Brain microvascular endothelial cell (primary cell): Measurements from ENCODE around the gene KLRK1.
A peak's percentile ranks its signal among the peaks of the same experiment; 100 is the strongest.
"Not testable (repeated sequence)": the region's sequence is repeated elsewhere in the genome, so short reads cannot be mapped to it uniquely, and the experiment has no call there.

Source experiments
- DNase-seq: peaks from one replicate; pipeline ENCODE4 v3.0.0-alpha.2; 2020
- H3K27ac ChIP-seq: fragments of 250-450 bp; sonication (Bioruptor Pico); 2 replicates; pipeline ENCODE4 v1.5.1; 2020; ENCODE audit warnings: mild to moderate bottlenecking, moderate library complexity
- H3K27me3 ChIP-seq: fragments of 250-450 bp; sonication (Bioruptor Pico); replicated peaks from 2 replicates; pipeline ENCODE4 v1.5.1; 2020; ENCODE audit warnings: mild to moderate bottlenecking
- H3K36me3 ChIP-seq: fragments of 250-450 bp; sonication (Bioruptor Pico); replicated peaks from 2 replicates; pipeline ENCODE4 v1.5.1; 2020; ENCODE audit warnings: mild to moderate bottlenecking
- H3K4me3 ChIP-seq: 2 replicates; pipeline ENCODE4 v1.5.1; 2011; ENCODE audit warnings: low read depth, mild to moderate bottlenecking, control low read depth, low read length, moderate library complexity
- in situ Hi-C: cut with HindIII; loops from 2 replicates; pipeline ENCODE4 v1.10.0; 2017; ENCODE audit warnings: low sequenced_read_pairs, low pct_ligation_motif_present
- TF ChIP-seq, protein P1 (sequence below): IDR thresholded peaks from 2 replicates; pipeline ENCODE4 v1.5.1; 2011; ENCODE audit warnings: low read depth, mild to moderate bottlenecking, moderate library complexity, low read length, control low read depth, inconsistent platforms; ENCODE audit errors: missing control alignments

The KLRK1 gene

GRCh38 chr12:10388624-10389413 lies 1.0 kb downstream of the KLRK1 start:
- Histone ChIP-seq H3K27ac (no peak overlapping the region), H3K4me3 (no peak overlapping the region), H3K27me3 (no peaks in the 10 kb centered on the region), H3K36me3 (no peaks in the 10 kb centered on the region)
- no peak for DNase-seq
- in situ Hi-C loops, result no loop called here
- TF ChIP-seq, protein P1, sequence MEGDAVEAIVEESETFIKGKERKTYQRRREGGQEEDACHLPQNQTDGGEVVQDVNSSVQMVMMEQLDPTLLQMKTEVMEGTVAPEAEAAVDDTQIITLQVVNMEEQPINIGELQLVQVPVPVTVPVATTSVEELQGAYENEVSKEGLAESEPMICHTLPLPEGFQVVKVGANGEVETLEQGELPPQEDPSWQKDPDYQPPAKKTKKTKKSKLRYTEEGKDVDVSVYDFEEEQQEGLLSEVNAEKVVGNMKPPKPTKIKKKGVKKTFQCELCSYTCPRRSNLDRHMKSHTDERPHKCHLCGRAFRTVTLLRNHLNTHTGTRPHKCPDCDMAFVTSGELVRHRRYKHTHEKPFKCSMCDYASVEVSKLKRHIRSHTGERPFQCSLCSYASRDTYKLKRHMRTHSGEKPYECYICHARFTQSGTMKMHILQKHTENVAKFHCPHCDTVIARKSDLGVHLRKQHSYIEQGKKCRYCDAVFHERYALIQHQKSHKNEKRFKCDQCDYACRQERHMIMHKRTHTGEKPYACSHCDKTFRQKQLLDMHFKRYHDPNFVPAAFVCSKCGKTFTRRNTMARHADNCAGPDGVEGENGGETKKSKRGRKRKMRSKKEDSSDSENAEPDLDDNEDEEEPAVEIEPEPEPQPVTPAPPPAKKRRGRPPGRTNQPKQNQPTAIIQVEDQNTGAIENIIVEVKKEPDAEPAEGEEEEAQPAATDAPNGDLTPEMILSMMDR, result no peak

DNA sequence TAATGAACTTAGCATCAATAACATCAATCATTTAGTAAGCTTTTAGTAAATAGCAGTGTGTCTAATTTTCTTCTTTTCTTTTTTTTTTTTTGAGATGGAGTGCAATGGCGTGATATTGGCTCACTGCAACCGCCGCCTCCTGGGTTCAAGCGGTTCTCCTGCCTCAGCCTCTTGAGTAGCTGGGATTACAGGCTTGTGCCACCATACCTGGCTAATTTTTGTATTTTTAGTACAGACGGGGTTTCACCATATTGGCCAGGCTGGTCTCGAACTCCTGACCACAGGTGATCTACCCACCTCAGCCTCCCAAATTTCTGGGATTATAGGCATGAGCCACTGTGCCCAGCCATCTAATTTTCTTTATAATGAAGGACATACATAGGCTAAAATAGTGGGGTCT lies 2.3 kb downstream of the KLRK1 start:
- DNase-seq, H3K27ac ChIP-seq, in situ Hi-C loops, H3K27me3 ChIP-seq, H3K36me3 ChIP-seq, H3K4me3 ChIP-seq: not testable (repeated sequence)

DNA sequence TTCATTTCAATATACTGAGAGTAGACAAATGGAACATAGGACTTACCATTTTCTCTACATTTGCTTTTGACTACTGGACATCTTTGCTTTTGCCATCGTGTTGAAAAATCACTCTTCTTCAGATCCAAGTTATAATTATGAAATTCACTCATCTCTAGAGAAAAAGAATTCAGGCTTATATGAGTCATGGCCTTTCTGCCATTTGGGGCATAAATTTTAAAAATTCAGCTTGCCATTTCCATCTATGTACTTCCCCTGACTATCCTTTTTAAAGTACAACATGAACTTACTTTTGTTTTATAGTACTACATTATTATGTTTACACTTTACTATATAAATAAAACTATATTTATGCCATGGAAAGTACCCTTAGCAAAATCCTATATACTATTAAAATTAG lies 3.0 kb downstream of the KLRK1 start:
- Histone ChIP-seq H3K4me3 (no peak overlapping the region), H3K27me3 (no peaks in the 10 kb centered on the region), H3K27ac (no peak overlapping the region), H3K36me3 (no peaks in the 10 kb centered on the region)
- DNase-seq, result no peak
- in situ Hi-C loops, result no loop called here
- TF ChIP-seq, protein P1, result no peak

DNA sequence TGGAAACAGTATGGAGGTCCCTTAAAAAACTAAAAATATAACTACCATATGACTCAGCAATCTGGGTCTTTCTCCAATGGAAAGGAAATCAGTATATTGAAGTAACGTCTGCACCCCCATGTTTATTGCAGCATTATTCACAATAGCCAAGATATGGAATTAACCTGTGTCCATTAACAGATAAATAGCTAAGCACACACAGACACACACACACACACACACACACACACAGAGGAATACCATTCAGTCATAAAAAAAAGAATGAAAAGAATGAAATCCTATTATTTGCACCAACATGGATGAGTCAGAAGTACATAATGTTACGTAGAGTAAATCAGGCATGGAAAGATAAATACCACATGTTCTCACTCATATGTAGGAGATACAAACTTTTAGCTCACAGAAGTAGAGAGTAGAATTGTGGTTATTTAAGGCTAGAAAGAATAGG lies 4.7 kb downstream of the KLRK1 start:
- in situ Hi-C loops, result no loop called here
- Histone ChIP-seq H3K36me3 (no peaks in the 10 kb centered on the region), H3K4me3 (no peak overlapping the region), H3K27ac (peak overlapping the region; percentile 16), H3K27me3 (no peaks in the 10 kb centered on the region)
- TF ChIP-seq, protein P1, result no peak
- no peak for DNase-seq

DNA sequence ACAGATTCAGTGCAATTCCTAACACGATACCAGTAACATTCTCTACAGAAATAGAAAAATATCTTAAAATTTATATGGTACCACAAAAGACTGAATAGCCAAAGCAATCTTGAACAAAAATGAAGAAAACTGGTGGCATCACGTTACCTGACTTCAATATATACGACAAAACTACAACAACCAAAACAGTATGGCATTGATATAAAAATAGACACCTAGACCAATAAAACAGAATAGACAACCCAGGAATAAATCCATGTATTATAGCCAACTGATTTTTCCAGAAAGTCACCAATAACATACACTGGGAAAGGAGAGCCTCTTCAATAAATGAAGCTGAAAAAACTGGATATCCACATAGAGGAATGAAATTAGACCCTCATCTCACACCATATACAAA lies 5.7 kb downstream of the KLRK1 start:
- DNase-seq, result no peak
- TF ChIP-seq, protein P1, result no peak
- in situ Hi-C loops, result no loop called here
- Histone ChIP-seq H3K27ac (no peak overlapping the region), H3K27me3 (no peaks in the 10 kb centered on the region), H3K36me3 (no peaks in the 10 kb centered on the region), H3K4me3 (no peak overlapping the region)

- Histone ChIP-seq H3K36me3 (no peaks in the 10 kb centered on the region), H3K27me3 (no peaks in the 10 kb centered on the region), H3K4me3 (no peak overlapping the region), H3K27ac (no peak overlapping the region)
- TF ChIP-seq, protein P1, result no peak
- DNase-seq, result no peak
- in situ Hi-C loops, result no loop called here
These were observed 7.8 kb downstream of the KLRK1 start for GRCh38 chr12:10381928-10382628.

GRCh38 chr12:10378737-10379136 lies 11.1 kb downstream of the KLRK1 start:
- H3K27ac ChIP-seq, H3K4me3 ChIP-seq, in situ Hi-C loops, H3K27me3 ChIP-seq, DNase-seq, H3K36me3 ChIP-seq: not testable (repeated sequence)
